ENCODE measurements around the gene FAM222B. TPM values are rescaled to one million over a fixed set of nuclear protein-coding genes. Genes with fewer than 3 reads are reported as not detected.

Gene FAM222B
- total RNA-seq, 1 experiment from 2014 or later = 94.6 TPM

DNA sequence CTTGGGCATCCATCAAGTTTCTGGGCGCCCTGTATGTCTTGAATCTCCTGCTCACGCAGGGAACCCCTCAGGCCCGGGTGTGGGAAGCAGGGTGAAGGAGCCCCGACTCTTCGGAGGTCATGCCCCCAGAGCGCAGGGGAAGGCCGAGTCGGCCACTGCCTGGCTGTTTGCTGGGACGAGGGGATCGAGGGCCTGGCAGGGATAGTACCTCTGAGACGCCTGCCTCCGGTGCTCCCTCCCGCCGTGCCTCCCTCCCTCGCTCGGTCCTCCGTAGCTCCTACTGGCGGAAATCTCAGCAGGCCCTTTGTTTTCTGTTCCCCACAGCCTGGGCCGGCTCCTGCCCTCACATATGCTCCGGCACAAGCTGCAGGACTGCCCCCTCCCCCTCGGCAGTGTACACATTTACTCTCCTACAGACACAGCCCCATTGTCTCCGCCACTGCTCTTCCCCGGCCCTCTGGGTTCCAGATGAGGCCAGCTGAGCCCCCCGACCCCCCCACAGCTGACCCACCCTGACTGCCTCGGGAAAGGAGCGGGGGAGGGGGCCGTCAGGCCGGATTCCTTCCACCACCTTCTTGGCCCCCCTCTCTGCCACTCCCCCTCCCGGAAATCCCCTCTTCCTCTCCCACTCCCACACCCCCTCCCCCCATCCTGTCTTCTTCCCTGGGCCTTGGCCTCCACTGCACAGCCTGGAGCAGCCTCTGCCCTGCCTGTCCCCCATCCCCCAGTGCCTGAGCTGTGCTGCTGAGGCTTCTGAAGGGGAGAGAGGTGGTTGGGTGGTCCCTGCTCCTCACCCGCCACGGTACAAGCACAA is 97.4 kb downstream of the FAM222B start (continued):
- TF ChIP-seq, protein P1, sequence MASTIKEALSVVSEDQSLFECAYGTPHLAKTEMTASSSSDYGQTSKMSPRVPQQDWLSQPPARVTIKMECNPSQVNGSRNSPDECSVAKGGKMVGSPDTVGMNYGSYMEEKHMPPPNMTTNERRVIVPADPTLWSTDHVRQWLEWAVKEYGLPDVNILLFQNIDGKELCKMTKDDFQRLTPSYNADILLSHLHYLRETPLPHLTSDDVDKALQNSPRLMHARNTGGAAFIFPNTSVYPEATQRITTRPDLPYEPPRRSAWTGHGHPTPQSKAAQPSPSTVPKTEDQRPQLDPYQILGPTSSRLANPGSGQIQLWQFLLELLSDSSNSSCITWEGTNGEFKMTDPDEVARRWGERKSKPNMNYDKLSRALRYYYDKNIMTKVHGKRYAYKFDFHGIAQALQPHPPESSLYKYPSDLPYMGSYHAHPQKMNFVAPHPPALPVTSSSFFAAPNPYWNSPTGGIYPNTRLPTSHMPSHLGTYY (CRISPR knock-in tag; IDR thresholded peaks at IDR 0.05) = no peak
- TF ChIP-seq, protein P2, sequence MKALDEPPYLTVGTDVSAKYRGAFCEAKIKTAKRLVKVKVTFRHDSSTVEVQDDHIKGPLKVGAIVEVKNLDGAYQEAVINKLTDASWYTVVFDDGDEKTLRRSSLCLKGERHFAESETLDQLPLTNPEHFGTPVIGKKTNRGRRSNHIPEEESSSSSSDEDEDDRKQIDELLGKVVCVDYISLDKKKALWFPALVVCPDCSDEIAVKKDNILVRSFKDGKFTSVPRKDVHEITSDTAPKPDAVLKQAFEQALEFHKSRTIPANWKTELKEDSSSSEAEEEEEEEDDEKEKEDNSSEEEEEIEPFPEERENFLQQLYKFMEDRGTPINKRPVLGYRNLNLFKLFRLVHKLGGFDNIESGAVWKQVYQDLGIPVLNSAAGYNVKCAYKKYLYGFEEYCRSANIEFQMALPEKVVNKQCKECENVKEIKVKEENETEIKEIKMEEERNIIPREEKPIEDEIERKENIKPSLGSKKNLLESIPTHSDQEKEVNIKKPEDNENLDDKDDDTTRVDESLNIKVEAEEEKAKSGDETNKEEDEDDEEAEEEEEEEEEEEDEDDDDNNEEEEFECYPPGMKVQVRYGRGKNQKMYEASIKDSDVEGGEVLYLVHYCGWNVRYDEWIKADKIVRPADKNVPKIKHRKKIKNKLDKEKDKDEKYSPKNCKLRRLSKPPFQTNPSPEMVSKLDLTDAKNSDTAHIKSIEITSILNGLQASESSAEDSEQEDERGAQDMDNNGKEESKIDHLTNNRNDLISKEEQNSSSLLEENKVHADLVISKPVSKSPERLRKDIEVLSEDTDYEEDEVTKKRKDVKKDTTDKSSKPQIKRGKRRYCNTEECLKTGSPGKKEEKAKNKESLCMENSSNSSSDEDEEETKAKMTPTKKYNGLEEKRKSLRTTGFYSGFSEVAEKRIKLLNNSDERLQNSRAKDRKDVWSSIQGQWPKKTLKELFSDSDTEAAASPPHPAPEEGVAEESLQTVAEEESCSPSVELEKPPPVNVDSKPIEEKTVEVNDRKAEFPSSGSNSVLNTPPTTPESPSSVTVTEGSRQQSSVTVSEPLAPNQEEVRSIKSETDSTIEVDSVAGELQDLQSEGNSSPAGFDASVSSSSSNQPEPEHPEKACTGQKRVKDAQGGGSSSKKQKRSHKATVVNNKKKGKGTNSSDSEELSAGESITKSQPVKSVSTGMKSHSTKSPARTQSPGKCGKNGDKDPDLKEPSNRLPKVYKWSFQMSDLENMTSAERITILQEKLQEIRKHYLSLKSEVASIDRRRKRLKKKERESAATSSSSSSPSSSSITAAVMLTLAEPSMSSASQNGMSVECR (CRISPR knock-in tag; IDR thresholded peaks at IDR 0.05; ENCODE audit: borderline replicate concordance) = 0 out of 2 replicates have a peak, but pooled peaks have one; percentile 3
- TF ChIP-seq, protein P3, sequence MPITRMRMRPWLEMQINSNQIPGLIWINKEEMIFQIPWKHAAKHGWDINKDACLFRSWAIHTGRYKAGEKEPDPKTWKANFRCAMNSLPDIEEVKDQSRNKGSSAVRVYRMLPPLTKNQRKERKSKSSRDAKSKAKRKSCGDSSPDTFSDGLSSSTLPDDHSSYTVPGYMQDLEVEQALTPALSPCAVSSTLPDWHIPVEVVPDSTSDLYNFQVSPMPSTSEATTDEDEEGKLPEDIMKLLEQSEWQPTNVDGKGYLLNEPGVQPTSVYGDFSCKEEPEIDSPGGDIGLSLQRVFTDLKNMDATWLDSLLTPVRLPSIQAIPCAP (CRISPR knock-in tag; IDR thresholded peaks at IDR 0.05) = 0 out of 2 replicates have a peak, but pooled peaks have one; percentile 53
- TF ChIP-seq, protein P4, sequence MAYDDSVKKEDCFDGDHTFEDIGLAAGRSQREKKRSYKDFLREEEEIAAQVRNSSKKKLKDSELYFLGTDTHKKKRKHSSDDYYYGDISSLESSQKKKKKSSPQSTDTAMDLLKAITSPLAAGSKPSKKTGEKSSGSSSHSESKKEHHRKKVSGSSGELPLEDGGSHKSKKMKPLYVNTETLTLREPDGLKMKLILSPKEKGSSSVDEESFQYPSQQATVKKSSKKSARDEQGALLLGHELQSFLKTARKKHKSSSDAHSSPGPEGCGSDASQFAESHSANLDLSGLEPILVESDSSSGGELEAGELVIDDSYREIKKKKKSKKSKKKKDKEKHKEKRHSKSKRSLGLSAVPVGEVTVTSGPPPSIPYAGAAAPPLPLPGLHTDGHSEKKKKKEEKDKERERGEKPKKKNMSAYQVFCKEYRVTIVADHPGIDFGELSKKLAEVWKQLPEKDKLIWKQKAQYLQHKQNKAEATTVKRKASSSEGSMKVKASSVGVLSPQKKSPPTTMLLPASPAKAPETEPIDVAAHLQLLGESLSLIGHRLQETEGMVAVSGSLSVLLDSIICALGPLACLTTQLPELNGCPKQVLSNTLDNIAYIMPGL (CRISPR knock-in tag; IDR thresholded peaks at IDR 0.05) = no peak
- TF ChIP-seq RELA (CRISPR knock-in tag; IDR thresholded peaks at IDR 0.05; ENCODE audit: borderline replicate concordance) (no peak), NFE2L1 (CRISPR knock-in tag; IDR thresholded peaks at IDR 0.05) (0 out of 2 replicates have a peak, but pooled peaks have one; percentile 12), TEAD4 (CRISPR knock-in tag; IDR thresholded peaks at IDR 0.05) (no peak)
- TF ChIP-seq, protein P5, sequence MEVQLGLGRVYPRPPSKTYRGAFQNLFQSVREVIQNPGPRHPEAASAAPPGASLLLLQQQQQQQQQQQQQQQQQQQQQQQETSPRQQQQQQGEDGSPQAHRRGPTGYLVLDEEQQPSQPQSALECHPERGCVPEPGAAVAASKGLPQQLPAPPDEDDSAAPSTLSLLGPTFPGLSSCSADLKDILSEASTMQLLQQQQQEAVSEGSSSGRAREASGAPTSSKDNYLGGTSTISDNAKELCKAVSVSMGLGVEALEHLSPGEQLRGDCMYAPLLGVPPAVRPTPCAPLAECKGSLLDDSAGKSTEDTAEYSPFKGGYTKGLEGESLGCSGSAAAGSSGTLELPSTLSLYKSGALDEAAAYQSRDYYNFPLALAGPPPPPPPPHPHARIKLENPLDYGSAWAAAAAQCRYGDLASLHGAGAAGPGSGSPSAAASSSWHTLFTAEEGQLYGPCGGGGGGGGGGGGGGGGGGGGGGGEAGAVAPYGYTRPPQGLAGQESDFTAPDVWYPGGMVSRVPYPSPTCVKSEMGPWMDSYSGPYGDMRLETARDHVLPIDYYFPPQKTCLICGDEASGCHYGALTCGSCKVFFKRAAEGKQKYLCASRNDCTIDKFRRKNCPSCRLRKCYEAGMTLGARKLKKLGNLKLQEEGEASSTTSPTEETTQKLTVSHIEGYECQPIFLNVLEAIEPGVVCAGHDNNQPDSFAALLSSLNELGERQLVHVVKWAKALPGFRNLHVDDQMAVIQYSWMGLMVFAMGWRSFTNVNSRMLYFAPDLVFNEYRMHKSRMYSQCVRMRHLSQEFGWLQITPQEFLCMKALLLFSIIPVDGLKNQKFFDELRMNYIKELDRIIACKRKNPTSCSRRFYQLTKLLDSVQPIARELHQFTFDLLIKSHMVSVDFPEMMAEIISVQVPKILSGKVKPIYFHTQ (CRISPR knock-in tag; IDR thresholded peaks at IDR 0.05) = no peak

DNA sequence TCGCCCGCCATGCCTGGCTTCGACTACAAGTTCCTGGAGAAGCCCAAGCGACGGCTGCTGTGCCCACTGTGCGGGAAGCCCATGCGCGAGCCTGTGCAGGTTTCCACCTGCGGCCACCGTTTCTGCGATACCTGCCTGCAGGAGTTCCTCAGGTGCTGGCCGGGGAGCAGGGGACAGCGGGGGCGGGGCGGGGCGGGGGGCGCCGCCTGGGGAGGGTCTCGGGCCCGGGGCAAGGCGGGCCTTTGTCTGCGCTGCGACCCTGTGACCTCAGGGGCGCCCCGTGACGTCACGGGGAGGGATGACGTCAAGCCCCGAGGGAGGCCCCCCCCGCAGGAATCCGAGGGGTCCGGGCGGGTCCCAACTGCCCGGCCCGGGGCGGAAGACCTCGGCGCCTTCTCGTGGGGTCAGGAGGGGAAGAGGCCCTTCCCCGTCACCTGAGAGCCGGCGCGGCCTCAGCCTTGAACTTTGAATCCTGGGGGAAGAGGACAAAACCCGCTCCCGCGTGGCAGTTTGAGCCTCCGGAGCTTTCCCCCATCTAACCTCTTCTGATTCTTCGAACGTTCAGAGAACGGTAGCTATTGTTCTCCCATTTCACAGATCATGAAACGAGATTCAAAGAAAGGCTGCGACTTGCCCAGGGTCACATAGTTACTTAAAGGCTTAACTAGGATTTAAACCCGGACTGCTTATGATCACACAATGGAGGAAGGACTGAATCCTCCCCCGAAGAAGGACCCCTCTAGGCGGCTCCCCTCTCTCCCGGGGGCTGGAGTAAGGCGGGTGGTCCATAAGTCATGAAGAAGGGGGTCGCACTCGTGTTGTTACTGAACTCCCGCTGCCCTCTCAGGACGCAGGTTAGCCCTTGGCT is 98.3 kb downstream of the FAM222B start:
- ATAC-seq (no peak), DNase-seq (ENCODE audit: low spot score) (peak; percentile 83)
- ChIA-PET POLR2A (interaction anchor here (0.6 to 13.5 kb wide), 11 partner anchors 17 to 208 kb away, joined by 3 to 310 read pairs (median 10); partner anchors contain the start of genes ERAL1, NEK8, PHF12 and PROCA1), CTCF (interaction anchor here (1.0 to 13.9 kb wide), 6 partner anchors 8 to 205 kb away, joined by 4 to 541 read pairs (median 12); partner anchors contain the start of genes NEK8 and TLCD1)
- H3K27me3 Mint-ChIP-seq (ENCODE audit: low read depth) = no peaks in the 10 kb centered on the region
- peak overlapping the region; percentile 93 for H3K27ac Mint-ChIP-seq
- H3K4me1 Mint-ChIP-seq = peaks cover 46% of the 10 kb centered on the region
- peak overlapping the region; percentile 88 for H3K4me3 Mint-ChIP-seq
- no peaks in the 10 kb centered on the region for H3K9me3 Mint-ChIP-seq
- peaks cover 31% of the 10 kb centered on the region for H3K36me3 Mint-ChIP-seq
- TF ChIP-seq, protein P6, sequence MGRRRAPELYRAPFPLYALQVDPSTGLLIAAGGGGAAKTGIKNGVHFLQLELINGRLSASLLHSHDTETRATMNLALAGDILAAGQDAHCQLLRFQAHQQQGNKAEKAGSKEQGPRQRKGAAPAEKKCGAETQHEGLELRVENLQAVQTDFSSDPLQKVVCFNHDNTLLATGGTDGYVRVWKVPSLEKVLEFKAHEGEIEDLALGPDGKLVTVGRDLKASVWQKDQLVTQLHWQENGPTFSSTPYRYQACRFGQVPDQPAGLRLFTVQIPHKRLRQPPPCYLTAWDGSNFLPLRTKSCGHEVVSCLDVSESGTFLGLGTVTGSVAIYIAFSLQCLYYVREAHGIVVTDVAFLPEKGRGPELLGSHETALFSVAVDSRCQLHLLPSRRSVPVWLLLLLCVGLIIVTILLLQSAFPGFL (CRISPR knock-in tag; IDR thresholded peaks at IDR 0.05; ENCODE audit: borderline replicate concordance) = no peak
- TF ChIP-seq, protein P7, sequence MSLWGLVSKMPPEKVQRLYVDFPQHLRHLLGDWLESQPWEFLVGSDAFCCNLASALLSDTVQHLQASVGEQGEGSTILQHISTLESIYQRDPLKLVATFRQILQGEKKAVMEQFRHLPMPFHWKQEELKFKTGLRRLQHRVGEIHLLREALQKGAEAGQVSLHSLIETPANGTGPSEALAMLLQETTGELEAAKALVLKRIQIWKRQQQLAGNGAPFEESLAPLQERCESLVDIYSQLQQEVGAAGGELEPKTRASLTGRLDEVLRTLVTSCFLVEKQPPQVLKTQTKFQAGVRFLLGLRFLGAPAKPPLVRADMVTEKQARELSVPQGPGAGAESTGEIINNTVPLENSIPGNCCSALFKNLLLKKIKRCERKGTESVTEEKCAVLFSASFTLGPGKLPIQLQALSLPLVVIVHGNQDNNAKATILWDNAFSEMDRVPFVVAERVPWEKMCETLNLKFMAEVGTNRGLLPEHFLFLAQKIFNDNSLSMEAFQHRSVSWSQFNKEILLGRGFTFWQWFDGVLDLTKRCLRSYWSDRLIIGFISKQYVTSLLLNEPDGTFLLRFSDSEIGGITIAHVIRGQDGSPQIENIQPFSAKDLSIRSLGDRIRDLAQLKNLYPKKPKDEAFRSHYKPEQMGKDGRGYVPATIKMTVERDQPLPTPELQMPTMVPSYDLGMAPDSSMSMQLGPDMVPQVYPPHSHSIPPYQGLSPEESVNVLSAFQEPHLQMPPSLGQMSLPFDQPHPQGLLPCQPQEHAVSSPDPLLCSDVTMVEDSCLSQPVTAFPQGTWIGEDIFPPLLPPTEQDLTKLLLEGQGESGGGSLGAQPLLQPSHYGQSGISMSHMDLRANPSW (CRISPR knock-in tag; conservative IDR thresholded peaks at IDR 0.05; ENCODE audit: low read depth) = no peak
- TF ChIP-seq TEAD4 (CRISPR knock-in tag; IDR thresholded peaks at IDR 0.05) = peak; percentile 48
- TF ChIP-seq, protein P8, sequence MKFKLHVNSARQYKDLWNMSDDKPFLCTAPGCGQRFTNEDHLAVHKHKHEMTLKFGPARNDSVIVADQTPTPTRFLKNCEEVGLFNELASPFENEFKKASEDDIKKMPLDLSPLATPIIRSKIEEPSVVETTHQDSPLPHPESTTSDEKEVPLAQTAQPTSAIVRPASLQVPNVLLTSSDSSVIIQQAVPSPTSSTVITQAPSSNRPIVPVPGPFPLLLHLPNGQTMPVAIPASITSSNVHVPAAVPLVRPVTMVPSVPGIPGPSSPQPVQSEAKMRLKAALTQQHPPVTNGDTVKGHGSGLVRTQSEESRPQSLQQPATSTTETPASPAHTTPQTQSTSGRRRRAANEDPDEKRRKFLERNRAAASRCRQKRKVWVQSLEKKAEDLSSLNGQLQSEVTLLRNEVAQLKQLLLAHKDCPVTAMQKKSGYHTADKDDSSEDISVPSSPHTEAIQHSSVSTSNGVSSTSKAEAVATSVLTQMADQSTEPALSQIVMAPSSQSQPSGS (CRISPR knock-in tag; IDR thresholded peaks at IDR 0.05; ENCODE audit: borderline replicate concordance, low read depth) = no peak
- TF ChIP-seq HMGA2 (CRISPR knock-in tag; IDR thresholded peaks at IDR 0.05) = no peak

Data from WTC11 (cell line).